ENCODE data around the gene CAMK2N1.

Gene CAMK2N1

DNA sequence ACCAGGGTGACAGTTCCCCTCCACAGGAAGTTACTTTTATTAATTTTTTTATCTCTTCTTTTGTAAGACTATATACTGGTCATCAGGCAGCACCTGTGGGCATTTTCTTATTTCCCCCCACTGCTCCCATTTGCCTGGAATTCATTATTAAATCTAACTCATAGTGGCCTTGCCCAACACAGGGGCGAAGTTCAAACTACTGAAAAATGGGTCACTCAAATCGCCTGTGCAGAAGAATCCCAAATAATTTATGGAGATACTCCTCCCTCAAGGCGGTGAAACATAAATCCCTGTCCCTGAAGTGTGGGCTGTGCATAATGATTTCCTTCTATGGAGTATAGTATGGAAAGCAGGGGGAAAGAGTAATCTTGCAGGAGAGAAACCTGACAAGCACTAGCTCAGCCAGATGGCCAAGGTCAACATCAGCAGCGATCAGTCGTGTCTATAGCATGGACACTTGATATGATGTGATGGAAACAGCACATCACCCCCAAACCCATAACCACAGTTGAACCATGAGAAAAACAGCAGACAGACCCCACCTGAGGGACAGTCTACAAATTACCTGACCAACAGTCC is 7.9 kb downstream of the CAMK2N1 start:
- no peak for DNase-seq (ENCODE audit: low read depth)

DNA sequence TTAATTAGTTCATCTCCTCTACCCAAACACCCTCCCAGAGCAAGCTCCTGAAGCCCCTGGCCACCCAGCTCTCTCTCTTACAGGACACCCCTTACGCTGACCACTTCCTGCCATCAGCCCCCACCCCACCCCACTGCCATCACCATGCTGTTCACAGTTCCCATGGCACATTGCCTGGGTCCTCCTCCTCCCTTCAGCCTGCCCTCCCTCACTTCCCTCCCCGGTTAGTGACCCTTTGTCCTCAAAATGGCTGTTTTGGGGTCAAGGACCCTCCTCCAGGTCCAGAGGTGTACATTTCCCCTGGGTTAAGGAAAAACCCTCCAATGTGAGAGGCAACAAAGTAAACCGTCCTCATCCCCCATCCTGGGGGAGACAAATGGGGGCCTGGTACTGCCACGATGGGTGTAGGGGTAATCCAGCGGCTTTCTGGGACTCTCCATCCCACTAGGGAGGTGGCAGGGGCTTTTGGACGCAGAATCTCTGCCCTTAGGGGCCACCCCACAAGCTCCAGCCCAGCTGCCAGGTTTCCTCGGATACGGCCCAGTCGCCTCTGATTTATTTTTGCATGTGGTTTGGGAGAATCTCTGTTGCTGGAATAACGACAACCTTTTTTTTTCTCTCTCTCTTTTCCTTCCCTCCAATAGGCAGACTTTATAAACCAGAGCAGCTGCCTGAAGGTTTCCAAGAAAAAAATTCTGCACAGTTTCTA is 8.5 kb downstream of the CAMK2N1 start:
- no peak for DNase-seq (ENCODE audit: low read depth)

DNA sequence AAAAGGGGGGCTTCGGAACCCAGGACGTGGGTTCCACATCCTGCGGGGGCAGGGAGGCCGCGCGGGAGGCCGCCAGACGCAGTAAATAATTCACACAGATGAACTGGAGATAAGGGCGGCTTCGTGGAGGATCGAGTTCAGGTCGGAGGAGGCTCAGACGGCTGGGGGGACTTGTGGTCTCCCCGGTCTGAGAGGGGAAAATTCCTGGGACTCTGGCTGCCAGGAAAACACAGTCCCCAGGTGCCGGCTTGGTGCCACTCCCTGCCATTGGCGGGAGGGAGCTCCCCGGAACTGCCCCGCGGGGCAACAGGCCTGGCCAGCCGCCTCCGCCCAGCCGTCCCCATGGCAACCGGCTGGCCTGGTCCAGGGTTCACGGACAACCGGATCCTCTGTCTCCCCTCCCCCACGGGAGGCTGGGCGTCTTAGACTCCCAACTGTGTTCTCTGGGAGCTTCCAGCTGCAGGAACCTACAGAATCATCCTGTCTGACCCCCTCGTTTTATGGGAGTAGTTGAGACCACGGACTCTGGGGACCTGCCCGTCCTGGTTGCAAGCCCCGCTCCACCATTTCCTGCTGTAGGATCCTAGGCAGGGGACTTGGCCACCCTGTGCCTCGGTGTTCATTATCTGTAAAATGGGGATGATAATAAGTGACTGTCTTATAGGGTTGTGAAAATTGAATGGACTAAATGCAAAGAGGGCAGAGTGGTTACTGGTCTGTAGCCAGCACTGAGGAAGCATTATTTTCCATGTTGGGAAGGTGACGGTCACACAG is 9.6 kb downstream of the CAMK2N1 start:
- DNase-seq (ENCODE audit: low read depth) = no peak

DNA sequence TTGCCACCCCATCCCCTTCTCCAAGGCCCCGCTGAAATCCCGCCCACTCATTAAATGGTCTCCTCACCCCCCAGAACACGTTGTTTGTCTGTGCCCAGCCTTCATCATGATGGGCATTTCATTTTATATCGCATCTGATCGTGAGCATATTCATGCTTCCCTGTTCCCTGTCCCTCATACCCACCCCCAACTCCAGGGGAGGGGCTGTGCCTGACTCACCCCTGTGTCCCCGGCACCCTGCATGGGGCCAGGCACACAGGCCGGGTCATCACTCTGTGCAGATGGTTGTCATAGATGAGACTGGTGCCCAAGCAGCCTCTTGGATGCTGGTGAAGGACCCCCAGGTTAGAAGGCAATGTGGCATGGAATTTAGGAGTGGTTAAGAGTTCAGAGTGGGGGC is 11.0 kb downstream of the CAMK2N1 start:
- DNase-seq (ENCODE audit: low read depth) = no peak

DNA sequence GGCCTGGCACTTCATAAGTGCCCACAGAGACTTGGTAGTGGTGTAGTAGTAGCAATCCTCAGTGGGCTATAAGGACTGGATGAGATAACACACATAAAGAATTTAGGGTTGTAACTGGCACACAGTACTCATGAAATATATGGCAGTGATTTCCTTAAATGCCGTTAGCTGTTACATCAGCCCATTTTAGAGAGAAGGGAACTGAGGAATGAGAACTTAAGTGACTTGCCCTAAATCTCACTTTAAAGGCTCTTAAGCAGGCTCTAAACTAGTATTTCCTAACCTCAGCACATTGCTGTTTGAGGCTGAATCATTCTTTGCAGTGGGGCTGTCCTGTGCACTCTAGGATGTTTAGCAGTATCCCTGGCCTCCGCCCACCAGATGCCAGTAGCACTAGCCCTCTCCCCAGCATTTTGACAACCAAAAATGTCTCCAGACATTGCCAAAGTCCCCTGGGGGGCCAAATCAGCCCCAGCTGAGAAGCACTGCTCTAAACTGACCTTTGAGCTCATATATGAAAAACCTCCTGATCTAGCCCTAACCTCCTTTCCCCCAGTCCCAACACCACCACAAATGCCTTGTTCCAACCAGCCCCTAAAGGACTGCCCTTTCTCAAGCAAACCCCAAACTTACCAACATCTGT is 11.6 kb downstream of the CAMK2N1 start:
- DNase-seq (ENCODE audit: low read depth) = no peak

DNA sequence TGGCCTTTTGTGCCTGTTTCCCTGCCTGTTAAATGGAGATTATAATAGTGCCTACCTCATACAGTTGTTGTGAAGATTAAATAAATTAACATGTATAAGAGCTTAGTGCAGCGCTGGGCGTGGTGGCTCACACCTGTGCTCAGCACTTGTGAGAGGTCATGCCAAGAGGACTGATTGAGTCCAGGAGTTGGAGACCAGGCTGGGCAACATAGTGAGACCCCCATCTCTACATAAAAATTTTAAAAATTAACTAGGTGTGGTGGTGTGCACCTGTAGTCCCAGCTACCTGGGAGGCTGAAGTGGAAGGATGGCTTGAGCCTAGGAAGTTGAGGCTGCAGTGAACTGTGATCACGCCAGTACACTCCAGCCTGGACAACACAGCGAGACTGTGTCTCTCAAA is 12.1 kb downstream of the CAMK2N1 start:
- DNase-seq (ENCODE audit: low read depth) = no peak

DNA sequence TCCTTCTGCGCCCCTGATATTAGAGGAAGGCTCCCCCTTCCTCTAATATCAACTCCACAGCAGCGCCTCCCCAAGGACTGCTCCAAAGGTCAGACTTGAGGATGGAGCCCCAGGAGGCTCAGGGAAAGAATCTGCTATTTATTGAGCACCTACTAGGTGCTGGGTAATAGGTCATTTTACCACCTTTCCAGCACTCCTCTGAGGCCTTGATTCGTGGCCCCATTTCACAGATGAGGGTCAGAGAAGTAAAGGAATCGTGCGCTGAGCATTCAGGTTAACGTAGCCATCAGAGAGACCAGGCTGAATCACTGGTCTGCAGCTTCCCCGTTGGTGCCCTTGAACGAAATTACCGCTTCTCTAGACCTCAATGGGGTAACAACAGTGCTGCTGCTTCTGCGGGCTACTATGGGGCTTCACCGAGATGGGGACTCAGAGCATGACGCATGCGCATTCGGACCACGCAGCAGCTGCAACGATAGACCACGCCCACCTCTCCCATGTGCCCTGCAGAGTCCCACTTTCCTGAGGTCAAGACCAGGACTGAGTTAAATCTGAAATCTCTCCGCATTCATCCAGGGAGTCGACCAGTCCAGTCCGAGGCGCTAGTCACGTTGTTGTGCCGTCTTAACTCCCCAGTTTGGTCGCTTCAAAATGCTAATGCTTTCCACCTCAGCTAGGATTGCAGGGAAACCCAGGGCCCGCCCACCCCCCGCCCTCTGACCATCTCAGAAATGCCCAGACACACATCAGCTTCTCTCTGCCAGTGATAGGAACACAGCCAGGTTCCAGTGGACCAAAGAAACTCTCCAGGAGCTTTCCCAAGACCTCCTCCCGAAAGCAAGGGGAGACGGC is 12.9 kb downstream of the CAMK2N1 start:
- no peak for DNase-seq (ENCODE audit: low read depth)

DNA sequence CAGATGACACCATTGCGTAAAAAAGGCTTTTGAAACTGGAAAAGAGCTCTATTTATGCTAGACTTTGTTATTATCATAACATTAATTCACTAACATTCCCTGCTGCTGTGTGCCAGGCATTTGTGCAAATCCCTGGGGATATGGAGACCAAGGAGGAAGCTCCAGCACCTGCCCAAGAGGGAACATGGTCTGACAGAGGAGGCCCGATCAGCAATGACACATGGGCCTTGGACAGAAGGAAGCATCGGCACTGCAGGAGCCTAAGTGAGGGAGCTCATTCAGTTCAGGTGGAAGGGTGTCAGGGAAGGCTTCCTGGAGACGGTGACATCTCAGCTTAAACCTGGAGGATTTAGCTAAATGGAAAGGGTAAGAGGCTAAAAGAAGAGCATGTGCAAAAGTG is 13.9 kb downstream of the CAMK2N1 start:
- DNase-seq (ENCODE audit: low read depth) = no peak

DNA sequence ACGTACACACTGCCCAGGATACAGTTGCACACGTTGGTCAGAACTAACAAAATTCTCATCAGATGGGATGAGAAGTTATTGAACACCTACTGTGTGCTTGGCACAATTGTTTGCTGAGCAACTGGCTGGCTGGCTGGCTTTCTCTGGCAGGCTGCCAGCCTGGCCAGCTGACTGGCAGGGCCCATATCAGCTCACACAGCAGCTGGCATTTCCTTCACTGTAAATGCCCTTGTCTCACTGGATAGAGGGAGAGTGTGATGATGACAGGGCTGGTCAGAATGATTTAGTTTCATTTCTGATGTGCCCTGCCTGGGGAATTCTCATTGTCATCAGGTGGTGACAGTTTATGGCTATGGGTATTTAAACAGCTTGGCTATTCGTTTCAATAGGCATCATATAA is 15.8 kb downstream of the CAMK2N1 start:
- no peak for DNase-seq (ENCODE audit: low read depth)

DNA sequence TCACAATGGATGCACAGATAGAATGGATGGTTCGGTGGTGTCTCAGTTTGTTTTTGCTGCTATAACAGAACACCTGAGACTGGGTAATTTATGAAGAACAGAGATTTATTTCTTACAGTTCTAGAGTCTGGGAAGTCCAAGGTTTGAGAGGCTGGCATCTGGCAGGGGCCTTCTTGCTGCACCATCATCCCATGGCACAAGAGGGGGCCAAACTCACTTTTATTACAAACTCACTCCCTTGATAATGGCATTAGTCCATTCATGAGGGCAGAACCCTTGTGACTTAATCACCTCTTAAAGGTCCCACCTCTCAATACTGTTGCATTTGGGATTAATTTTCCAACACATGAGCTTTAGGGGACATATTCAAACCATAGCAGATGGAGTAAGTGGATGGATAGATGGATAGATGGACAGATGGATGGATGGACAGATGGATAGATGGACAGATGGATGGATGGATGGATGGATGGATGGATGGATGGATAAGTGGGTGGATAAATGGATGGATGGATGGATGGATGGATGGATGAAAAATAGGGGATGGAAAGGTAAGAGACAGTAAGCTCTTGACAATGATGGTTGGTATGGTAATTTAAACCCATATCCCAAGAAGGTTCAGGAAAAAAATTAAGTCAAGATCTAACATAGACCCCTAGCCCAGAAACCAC is 16.5 kb downstream of the CAMK2N1 start:
- no peak for DNase-seq (ENCODE audit: low read depth)

DNA sequence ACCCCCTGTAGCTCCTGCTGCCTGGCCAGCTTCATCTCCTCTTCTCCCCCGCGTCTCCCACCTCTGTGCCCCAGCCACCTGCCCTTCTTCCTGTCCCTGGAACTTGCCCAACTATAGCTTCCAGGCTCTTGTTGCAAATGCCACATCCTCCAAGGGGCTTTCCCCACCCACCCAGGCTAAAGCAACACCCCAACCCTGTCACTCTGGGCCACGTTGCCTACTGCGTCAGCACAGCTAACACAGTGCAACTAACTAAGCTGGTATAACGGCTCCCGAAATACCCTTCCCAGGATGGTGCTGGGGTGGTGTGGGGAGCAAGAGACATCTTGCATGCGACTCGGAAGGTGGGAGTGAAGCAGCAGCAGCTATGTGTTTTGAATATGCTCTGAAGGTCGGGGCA is 19.7 kb downstream of the CAMK2N1 start:
- no peak for DNase-seq (ENCODE audit: low read depth)

DNA sequence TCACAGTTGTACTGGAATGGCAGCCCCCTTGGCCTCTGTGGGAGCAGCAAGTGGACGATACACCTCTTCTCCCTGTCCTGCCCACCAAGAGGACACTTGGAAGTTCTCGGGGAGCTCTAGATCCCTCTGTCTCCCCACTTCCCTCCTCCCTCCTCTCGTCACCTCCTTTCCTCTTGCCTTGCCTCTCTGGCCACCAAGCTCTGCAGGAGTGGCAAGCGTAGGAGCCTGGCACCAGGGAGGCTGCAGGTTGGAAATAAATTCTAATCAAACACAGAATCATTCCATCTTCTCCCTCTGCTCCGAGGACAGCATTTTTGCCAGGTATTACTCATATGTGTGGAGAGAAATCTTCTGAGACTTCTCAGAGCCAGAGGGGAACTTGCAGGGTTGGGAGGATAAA is 20.8 kb downstream of the CAMK2N1 start:
- DNase-seq (ENCODE audit: low read depth) = no peak

DNA sequence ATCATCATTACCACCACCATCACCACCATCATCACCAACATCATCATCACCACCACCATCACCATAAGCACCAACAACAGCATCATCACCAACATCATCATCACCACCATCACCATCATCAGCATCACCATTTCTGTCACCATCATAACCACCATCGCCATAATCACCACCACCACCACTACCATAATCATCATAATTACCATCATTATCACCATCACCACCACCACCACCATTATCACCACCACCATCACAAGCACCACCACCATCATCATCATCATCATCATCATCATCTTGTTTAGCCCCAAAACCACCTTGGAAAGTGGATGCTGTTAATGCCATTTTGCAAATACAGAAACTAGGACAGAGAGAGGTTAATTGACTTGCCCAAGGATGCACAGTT is 22.5 kb downstream of the CAMK2N1 start:
- no peak for DNase-seq (ENCODE audit: low read depth)

DNA sequence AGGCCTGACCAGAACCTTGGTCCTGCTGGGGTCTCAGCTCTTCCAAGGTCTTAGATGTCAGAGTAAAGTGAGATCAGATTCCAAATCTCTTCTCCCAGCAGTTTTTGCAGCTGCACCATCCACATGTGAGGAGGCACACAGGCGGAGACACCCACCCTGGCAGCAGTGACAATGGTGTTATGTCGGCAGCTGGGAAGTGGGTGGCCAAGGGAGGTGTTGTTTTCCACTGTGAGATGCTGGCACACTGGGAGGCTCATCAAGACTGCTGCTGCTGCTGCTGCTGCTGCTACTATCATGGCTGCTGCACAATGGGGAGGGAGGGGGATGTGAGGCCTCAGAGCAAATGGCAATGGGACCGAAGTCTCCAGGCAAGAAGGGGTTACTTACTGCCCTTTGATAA is 23.6 kb downstream of the CAMK2N1 start:
- no peak for DNase-seq (ENCODE audit: low read depth)

DNA sequence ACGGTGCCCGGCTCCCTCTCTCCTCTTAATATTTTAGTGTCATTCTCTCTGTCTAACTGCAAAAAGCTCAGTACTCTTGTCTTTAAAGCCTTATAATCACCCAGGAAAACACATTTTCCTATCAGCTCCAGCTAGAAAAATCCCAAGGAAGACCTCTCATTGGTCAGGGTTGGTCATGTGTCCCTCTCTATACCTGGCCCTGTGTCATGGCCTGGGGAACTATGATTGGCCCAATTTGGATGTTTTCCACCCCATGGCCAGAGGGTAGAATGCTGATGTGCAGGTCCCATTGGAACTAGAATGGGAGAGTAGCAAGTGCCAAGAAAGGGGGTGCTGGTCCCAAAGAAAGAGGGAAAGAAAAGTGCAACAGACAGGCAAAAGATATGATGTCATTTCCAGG is 27.3 kb downstream of the CAMK2N1 start:
- no peak for DNase-seq (ENCODE audit: low read depth)

DNA sequence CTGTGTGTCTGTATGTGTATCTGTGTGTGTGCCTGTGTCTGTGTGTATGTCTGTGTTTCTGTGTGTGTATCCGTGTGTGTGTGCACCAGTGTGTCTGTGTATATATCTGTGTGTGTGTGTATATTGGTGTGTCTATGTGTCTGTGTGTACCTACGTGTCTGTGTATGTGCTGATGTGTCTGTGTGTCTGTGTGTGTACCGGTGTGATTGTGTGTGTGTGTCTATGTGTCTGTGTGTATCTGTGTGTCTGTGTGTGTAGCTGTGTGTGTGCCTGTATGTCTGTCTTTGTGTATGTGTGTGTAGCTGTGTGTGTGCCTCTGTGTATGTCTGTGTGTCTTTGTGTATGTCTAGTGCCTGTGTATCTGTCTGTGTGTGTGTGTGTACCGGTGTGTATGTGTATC is 32.0 kb downstream of the CAMK2N1 start:
- no peak for DNase-seq (ENCODE audit: low read depth)

DNA sequence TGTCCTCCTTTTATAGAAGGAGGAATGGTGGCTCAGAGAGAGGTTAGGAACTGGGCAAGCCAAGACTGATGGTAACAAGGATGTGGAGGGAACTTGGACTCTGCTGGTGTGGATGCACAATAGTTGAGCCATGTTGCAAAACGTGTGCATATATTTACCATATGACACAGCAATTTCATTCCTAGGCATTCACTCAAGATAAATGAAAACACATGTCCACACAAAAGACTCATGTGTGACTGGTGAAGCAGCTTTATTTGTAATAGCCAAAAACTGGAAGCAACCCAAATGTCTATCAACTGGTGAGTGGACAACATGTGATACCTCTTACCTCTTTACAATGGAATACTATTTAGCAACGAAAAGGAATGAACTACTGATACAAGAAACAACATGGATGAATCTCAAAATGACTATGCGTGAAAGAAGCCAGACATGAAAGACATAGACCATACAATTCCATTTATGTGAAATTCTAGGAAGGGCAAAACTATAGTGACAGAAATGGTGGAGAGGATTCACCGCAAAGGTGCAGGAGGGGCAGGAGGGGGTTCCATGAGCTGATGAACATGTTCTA is 36.2 kb downstream of the CAMK2N1 start:
- no peak for DNase-seq (ENCODE audit: low read depth)

DNA sequence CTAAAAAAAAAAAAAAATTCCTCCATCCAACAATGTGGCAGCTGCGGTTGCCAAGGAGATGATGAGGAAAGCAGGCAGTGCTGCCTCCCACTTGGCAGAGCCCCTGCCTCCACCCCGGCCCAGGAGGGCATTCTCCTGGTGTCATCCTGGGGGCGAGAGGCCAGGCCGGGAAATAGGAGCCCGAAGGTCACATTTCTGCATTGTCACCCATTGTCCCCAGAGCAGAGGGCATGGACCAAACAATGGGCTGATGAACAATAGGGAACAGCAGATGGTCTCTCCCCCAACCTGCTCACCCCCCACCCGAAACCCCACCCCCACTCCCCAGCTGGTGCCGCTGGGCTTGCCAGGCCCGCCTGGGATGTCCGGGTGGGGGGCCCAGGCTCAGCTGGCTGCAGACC is 37.3 kb downstream of the CAMK2N1 start:
- DNase-seq (ENCODE audit: low read depth) = no peak

DNA sequence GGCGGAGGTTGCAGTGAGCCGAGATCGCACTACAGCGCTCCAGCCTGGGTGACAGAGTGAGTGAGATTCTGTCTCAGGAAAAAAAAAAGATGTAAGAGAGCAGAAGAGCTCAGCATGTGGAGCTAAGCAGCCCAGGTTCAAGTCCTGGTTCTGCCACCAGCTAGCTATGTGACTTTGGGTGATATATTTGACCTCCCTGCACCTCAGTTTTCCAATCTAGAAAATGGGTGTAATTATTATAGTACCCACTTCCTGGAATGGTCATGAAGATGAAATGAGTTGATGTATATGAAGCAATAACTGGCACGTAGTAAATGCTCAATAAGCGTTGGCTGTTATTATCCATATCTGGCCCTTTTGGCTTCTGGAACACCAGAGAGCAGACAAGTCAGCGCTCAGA is 38.2 kb downstream of the CAMK2N1 start:
- no peak for DNase-seq (ENCODE audit: low read depth)

DNA sequence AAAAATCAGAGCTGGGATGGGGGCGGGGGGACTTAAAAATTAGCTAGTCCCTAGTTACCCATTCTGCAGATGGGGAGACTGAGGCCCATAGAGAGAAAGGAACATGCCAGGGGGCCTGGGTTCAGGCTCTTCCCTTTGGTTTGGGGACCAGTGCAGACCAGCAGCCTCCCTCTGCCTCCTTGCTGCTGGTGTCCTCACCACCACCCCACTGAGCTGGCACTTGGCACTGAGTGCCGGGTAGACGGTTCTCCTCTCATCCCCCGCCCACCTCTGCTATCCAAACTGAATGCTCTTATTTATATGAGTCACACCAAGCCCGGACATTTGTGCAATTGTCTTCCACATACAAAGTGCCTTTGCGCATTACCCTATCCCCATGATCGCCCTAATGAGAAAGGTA is 39.2 kb downstream of the CAMK2N1 start:
- DNase-seq (ENCODE audit: low read depth) = no peak

DNA sequence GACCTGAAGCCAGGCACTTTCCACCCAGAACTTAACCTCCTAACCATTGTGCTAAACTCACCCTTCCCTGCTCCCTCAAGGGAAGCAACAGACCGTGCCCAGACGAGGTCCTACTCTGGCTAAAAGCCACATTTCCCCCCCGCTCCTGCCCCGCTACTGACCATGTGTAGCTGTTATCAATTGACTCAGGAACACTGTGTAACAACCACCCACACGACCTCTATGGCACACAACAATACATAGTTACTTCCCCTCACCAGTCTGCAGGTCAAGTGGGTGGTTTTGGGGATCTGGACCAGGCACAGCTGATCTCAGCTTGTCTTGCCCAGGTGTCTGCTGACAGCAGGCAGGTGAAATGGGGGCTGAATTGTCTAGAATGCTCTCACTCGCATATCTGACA is 40.1 kb downstream of the CAMK2N1 start:
- DNase-seq (ENCODE audit: low read depth) = no peak

All from stimulated activated CD8-positive, alpha-beta memory T cell treated with anti-CD3 and anti-CD28 coated beads, Interleukin-15, amount 100 ng/mL, for 1 hour (primary cell).